ENCODE results near the gene TCP10L.

GRCh38 chr21:32611471-32611997, 26.2 kb upstream of the TCP10L start:
- TF ChIP-seq CTCF (conservative IDR thresholded peaks at IDR 0.05) (no peak), ZFX (IDR thresholded peaks at IDR 0.05) (no peak)
